Spleen (tissue), 11 donors: ENCODE results near the gene TBCB. TPM values are rescaled to one million over a fixed set of nuclear protein-coding genes. Genes with fewer than 3 reads are reported as not detected.

ENCODE experiments used
- DNase-seq: peaks from one replicate; pipeline ENCODE4 v3.0.0-alpha.2; 2020
- H3K27ac ChIP-seq, 8 donors: fragments of 200-600 bp; sonication (generic) in 7 of 8; 1 replicate in 4 of 8; 2 replicates in 4 of 8; pipeline versions ENCODE4 v1.5.0 to v1.8.0; 2016 to 2021; ENCODE audit warnings: inconsistent platforms in 4 of 8, mild to moderate bottlenecking in 4 of 8, moderate library complexity in 1 of 8
- H3K27me3 ChIP-seq, 7 donors: fragments of 200-600 bp; sonication (generic) in 6 of 7; replicated peaks in 1 of 7; 1 replicate in 4 of 7; 2 replicates in 3 of 7; pipeline versions ENCODE4 v1.5.0 to v1.8.0; 2016 to 2021; ENCODE audit warnings: inconsistent platforms in 3 of 7, mild to moderate bottlenecking in 1 of 7
- H3K36me3 ChIP-seq, 6 donors: fragments of 200-600 bp; sonication (generic) in 5 of 6; 1 replicate in 4 of 6; 2 replicates in 2 of 6; pipeline versions ENCODE4 v1.5.0 to v1.8.0; 2016 to 2021; ENCODE audit warnings: inconsistent platforms in 2 of 6
- H3K4me1 ChIP-seq, 6 donors: fragments of 200-600 bp; sonication (generic) in 5 of 6; 1 replicate in 3 of 6; 2 replicates in 3 of 6; pipeline versions ENCODE4 v1.5.0 to v1.8.0; 2016 to 2021; ENCODE audit warnings: inconsistent platforms in 3 of 6
- H3K4me3 ChIP-seq, 8 donors: fragments of 200-600 bp; sonication (generic) in 7 of 8; 1 replicate in 4 of 8; 2 replicates in 4 of 8; pipeline versions ENCODE4 v1.5.0 to v1.8.0; 2016 to 2021; ENCODE audit warnings: inconsistent platforms in 4 of 8, mild to moderate bottlenecking in 4 of 8, moderate library complexity in 2 of 8
- H3K9me3 ChIP-seq, 8 donors: fragments of 200-600 bp; sonication (generic) in 7 of 8; 1 replicate in 4 of 8; 2 replicates in 4 of 8; pipeline versions ENCODE4 v1.5.0 to v1.8.0; 2016 to 2021; ENCODE audit warnings: inconsistent platforms in 4 of 8
- CTCF ChIP-seq, 11 experiments: fragments of 200-600 bp in 7 of 11; fragments of 450-650 bp in 4 of 11; sonication (generic) in 4 of 11; IDR thresholded peaks in 8 of 11; conservative IDR thresholded peaks in 3 of 11; 1 replicate in 7 of 11; 2 replicates in 4 of 11; pipeline versions ENCODE4 v1.4.0 to v1.8.0; 2016 to 2021; ENCODE audit warnings: antibody characterized with exemption in 11 of 11, inconsistent platforms in 4 of 11, mild to moderate bottlenecking in 1 of 11
- POLR2A ChIP-seq, 3 donors: fragments of 450-650 bp; IDR thresholded peaks; one replicate each; pipeline ENCODE4 v1.5.1; 2017; ENCODE audit warnings: antibody characterized with exemption in 3 of 3, mild to moderate bottlenecking in 1 of 3
- POLR2AphosphoS5 ChIP-seq, 3 donors: sonication (generic); formaldehyde crosslinking; IDR thresholded peaks; one replicate each; pipeline ENCODE4 v1.5.1; 2017; ENCODE audit warnings: antibody characterized with exemption in 3 of 3
- WGBS, 5 donors: extraction: QIAGEN DNeasy Blood & Tissue Kit in 3 of 5; methylation state at CpG; one replicate each; pipeline versions ENCODE4 v1.1.5 to v1.1.7; 2013 to 2018; 5-methylcytosine and 5-hydroxymethylcytosine counted together
- intact Hi-C: fragments of 100-400 bp; cut with DNase I; formaldehyde crosslinking; loops from one replicate; pipeline ENCODE4 v1.15.0; 2023; ENCODE audit warnings: low total_unique reads
- polyA plus RNA-seq, 3 donors: library from polyadenylated mRNA; stranded (reverse); fragments of 200-250 nt; gene quantifications; one replicate each; pipeline ENCODE4 v1.2.1, GENCODE V29; 2013
- total RNA-seq, 7 donors: library from RNA; depleted of rRNA in 3 of 7; stranded (reverse); fragments of >200 nt in 3 of 7; fragmentation: NEBNext Ultra II Directional in 4 of 7; extraction: Animal tissue kit (Norgen Biotek cat#: 25700) in 4 of 7; gene quantifications; one replicate each; pipeline versions ENCODE4 v1.1.0 to v1.2.1, GENCODE V29; 2016 to 2021
- donor health status: healthy with polysubstance abuse.
- donor health status: DM: no; HTN: no; CAD: no; lungs with moderate emphysema.
- donor health status: DM: no; HTN: no; CAD: no.
- donor health status: Bipolar disorder and iron deficiency.
- donor health status: healthy.
- donor health status: DM: no; HTN: no; CAD: no.
- donor health status: DM: yes; HTN: yes; CAD: no.

The TBCB gene
- total and polyA plus RNA-seq, 10 donors, result 87.8 to 170 (median 120) TPM

- H3K9me3 ChIP-seq, result no peaks in the 10 kb centered on the region
- peak overlapping the region in 1 of 8 donors; percentile 93 for H3K27ac ChIP-seq
- H3K4me3 ChIP-seq, result peak overlapping the region in 6 of 8 donors; percentile 71 to 96 (median 80)
- peaks cover 0 to 57% (median 28%) of the 10 kb centered on the region in 6 donors for H3K36me3 ChIP-seq
- DNase-seq, result peak; percentile 81
- WGBS, 5 donors, result 94 to 97% (median 95%) methylated on average over 34 of the region's 34 CpGs
- intact Hi-C loops, result loop anchor here (10.0 kb wide), 1 partner anchor 59 kb away; the partner anchor contains the start of genes THAP8 and WDR62
- TF ChIP-seq POLR2AphosphoS5 (IDR thresholded peaks at IDR 0.05), result no peak
- TF ChIP-seq POLR2A (IDR thresholded peaks at IDR 0.05), result no peak
- no peak for TF ChIP-seq CTCF (IDR thresholded peaks at IDR 0.05 in 8 of 11, conservative IDR thresholded peaks at IDR 0.05 in 3 of 11)
- H3K27me3 ChIP-seq, result no peaks in the 10 kb centered on the region
- peaks cover 15 to 53% (median 35%) of the 10 kb centered on the region in 6 donors for H3K4me1 ChIP-seq
These were observed 1.8 kb upstream of the TBCB start for GRCh38 chr19:36113425-36113824.

- Histone ChIP-seq H3K27me3 (no peaks in the 10 kb centered on the region), H3K4me3 (peak overlapping the region; percentile 48 to 96 (median 80)), H3K9me3 (no peaks in the 10 kb centered on the region), H3K36me3 (peaks cover 0 to 63% (median 35%) of the 10 kb centered on the region in 6 donors), H3K4me1 (peaks cover 15 to 57% (median 35%) of the 10 kb centered on the region in 6 donors), H3K27ac (peak overlapping the region; percentile 64 to 96 (median 92))
- DNase-seq, result peak; percentile 84
- TF ChIP-seq POLR2AphosphoS5 (IDR thresholded peaks at IDR 0.05) (no peak), POLR2A (IDR thresholded peaks at IDR 0.05) (no peak), CTCF (IDR thresholded peaks at IDR 0.05 in 8 of 11, conservative IDR thresholded peaks at IDR 0.05 in 3 of 11) (no peak)
- WGBS, 5 donors, result 12 to 16% (median 14%) methylated on average over 47 to 48 of the region's 48 CpGs
- intact Hi-C loops, result loop anchor here (10.0 kb wide), 1 partner anchor 59 kb away; the partner anchor contains the start of genes THAP8 and WDR62
These were observed 1.2 kb upstream of the TBCB start for GRCh38 chr19:36113894-36114720.

GRCh38 chr19:36114721-36115452, 381 bp upstream of the TBCB start, which contains the start of gene POLR2I:
Gene POLR2I (minus strand): TSS chr19:36114875. CDS start chr19:36114856, 19 bp downstream.
- TF ChIP-seq POLR2AphosphoS5 (IDR thresholded peaks at IDR 0.05), result peak; percentile 94 to 95 (median 95)
- TF ChIP-seq CTCF (IDR thresholded peaks at IDR 0.05 in 8 of 11, conservative IDR thresholded peaks at IDR 0.05 in 3 of 11), result peak in 2 of 11 experiments; percentile 23 to 33
- TF ChIP-seq POLR2A (IDR thresholded peaks at IDR 0.05), result peak in 1 of 3 donors; percentile 47
- peaks cover 15 to 57% (median 35%) of the 10 kb centered on the region in 6 donors for H3K4me1 ChIP-seq
- H3K27me3 ChIP-seq, result no peaks in the 10 kb centered on the region
- H3K36me3 ChIP-seq, result peaks cover 0 to 71% (median 41%) of the 10 kb centered on the region in 6 donors
- DNase-seq, result peak; percentile 99
- intact Hi-C loops, result loop anchor here (10.0 kb wide), 1 partner anchor 60 kb away; the partner anchor contains the start of genes THAP8 and WDR62
- peak within 1 kb of the TSS; percentile 55 to 96 (median 80) for H3K4me3 ChIP-seq
- 0% methylated on average over 48 to 60 of the region's 60 CpGs for WGBS, 5 donors
- no peaks in the 10 kb centered on the region for H3K9me3 ChIP-seq
- peak within 1 kb of the TSS; percentile 64 to 96 (median 92) for H3K27ac ChIP-seq
